HG03097 (cell line): ENCODE results near the gene PIP5K1B.

Experiments used
- ATAC-seq: cut with Tn5 transposase; IDR thresholded peaks from one replicate; pipeline ENCODE4 v1.9.1; 2021; ENCODE audit not compliant: unreplicated experiment, low FRiP score

PIP5K1B gene

DNA sequence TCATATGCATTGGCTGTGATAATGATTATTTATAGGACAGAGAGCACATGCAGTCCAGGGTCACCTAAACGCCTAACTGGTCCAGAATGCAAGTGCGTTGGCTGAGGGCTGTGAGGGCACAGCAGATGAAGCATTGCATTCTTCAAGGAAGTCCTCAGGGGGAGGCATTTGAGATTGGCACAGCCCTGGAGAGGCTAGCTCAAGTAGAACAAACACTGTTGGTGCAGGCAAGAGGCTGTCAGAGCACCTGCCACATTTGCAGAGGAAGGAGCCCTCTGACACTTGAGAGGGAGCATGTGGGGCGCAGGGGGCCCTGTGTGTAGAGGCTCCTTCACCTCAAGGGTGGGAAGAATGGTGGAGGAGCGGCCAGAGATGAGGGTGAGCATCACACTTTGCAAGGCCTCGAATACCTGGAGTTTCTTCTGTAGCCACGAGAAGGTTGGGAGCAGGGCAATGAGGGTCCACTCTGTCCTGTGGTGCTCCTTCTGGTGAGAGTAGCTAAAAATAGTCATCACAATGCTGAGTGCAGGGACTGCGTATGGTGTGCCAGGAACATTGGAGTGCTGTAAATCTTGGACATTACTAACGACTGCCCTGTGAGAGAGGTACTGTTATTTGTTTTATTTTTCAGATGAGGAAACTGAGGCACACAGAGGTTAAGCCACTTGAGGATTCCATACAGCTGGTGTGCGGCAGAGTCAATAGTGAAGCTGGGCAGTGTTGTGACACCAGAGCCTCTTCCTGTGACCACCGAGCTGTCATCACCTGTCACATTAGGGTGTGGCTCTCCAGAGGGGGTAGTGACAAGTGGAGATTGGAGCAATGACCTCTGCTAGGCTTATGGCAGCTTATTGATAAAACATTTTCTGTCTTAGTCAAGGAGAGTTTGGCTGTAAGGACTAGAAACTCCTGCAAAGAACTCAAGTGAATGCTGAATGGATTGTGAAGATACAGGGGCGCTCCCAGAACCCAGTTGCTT lies 100.2 kb downstream of the PIP5K1B start:
- no peak for ATAC-seq

DNA sequence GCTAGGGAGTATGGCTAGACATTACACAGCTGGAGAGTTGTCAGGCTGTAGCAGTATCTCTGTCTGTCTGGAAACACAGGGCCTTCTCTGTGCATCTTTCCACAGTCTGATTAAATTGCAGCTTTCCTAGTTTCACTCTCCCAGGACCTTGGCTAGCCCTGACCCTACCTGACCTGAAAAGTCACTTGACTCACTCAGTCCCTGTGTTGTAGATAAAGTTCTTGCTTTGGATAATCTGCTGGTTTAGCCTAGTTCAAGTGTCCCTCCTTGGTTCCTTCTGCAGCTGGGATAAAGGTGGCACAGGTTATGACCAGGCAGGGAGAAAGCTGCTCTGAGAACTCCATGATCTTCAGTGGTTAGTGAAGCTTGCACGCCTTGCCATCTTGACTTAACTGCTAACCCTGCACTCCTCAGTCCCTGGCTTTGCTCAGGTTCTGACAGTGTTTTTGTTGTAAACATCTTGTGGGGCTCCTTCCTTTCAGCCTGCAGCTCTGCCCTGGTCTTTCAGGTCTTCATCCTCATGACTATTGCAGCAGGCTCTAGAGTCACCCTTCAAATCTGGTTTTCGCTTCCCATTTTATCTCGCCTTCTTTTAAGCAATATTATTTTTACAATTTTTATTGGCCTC lies 101.0 kb downstream of the PIP5K1B start:
- ATAC-seq = no peak

DNA sequence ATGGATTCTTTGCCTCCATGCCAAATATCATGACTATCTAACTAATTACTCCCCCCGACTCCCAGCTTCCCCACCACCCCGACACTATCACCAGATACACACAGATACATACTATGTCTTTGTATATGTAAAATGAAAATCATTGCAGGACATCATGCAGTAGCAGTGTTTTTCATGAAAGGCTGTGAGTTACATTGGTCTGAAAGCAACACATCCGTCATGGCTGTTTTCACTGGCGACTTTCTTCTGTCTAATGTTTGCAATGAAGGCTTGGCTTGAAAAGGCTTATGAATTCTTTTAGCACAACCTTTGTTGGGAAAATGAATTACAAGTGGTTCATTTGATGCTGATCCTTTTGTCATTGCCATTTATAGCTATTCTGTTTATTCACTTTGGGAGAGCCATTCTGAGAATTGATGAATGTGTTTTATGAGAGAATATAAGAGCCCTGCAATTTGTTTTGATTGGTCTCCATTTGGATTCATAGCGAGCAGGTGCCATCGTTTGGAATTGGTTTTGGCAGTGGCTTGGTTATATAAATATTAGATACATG lies 103.4 kb downstream of the PIP5K1B start:
- ATAC-seq = no peak

DNA sequence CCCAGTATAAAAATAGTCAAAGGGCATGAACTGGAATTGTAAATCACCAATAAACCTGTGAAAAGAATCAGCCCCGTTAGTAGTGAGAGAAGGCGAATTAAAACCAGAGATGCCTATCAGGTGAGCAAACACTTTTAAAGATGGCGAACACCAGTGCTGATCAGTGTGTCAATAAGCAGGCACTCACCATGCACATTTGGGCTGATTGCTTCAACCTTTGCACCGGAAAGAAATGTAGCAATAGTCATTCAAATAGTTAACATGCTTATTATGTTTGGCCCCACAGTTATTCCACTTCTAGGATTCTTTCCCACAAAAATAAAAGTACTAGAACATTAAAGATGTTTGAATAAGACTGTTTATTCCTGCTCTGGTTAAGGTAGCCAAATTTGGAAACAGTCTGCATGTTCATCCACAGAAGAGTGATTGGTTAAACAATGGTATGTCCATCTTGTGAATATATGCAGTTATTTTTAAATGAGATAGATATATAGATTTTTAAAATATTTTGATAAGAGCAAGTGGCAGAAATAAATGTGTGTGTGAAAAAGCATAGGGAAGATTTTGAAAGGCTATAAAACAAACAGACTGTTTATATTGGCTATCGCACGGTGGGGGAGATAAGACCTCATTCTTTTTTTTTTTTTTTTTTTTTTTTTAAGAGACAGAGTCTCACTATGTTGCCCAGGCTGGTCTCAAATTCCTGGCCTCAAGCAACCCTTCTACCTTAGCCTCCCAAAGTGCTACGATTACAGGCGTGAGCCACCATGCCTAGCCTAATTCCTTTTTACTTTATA lies 112.2 kb downstream of the PIP5K1B start:
- ATAC-seq = no peak

DNA sequence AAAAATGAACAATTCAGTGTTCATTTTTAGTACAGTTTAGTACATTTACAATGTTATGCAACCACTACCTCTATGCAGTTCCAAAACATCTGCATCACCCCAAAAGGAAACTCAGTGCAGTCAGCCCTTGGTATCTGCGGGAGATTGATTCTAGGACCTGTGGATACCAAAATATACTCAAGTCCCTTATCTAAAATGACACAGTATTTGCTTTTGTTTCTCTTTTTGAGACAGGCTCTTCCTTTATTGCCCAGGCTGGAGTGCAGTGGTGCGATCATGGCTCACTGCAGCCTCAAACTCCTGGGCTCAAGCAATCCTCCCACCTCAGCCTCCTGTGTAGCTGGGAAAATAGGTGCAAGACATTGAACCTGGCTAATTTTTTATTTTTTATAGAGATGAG lies 114.0 kb downstream of the PIP5K1B start:
- ATAC-seq = no peak

DNA sequence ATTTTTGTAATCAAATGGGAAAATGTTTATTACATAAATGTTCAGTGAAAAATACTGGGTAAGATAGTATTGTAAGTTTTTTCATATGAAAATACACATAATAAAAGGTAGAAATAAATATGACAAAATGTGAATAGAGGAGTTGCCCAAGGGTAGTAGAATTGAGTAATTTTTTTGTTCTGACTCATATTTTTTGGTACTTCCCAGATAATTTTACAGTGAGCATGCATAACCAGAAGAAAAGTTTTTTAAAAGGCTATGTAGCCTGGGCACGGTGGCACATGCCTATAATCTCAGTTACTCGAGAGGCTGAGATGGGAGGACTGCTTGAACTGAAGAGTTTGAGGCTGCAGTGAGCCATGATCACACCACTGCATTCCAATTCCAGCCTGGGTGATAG lies 116.9 kb downstream of the PIP5K1B start:
- ATAC-seq = no peak

DNA sequence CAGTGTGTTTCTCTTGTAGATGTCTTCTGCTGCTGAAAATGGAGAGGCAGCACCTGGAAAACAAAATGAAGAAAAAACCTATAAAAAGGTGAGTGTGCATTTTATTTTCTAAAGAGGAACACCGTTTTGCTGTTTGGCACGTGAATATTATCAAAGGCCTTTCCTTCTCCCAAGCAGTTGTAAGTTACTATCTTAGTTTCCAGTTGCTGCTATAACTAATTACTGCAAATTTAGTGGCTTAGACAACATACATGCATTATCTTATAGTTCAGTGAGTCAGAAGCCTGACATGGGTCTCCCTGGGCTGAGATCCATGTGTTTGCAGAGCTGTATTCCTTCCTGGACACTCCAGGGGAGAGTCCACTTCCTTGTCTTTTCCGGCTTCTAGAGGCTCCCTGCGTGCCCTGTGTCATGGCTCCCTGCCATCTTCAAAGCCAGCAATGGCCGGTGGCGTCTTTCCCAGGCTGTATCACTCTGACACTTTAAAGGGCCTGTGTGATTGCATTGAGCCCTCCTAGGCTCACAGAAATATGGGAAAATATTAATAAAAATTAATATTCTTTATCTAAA lies 117.6 kb downstream of the PIP5K1B start:
- ATAC-seq = no peak

DNA sequence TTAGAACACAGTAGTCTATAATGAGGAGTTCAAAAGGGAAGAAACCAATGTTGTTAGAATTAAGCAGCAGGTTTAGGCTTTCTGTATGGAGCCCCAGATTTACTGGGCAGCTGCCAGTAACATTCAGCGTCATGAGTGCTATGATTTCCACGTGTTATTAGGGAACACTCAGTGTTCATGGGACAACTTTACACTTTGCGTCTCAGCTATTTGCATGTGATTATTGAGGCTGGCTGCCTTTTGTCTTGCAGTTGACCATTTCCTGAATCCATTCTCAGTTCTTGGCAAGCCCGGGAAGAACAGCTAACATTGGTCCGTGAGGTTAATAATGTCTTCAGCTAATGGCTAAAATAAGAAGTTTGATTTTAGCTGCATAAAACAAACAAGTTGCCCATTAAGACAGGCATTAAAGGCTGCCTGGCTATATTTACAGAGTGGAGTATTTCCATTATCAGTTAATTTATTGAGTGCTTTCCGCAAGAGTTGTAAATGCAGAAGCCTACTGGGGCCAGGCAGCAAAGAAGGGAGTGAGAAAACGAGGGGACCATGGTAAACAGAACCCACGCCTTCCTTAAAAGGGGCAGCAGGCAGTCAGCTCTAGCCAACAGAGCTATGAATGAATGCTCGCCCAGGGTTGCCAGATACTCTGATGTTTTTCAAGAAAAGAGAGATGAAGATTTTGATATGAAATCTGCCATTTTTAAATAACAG lies 120.9 kb downstream of the PIP5K1B start:
- ATAC-seq = no peak

DNA sequence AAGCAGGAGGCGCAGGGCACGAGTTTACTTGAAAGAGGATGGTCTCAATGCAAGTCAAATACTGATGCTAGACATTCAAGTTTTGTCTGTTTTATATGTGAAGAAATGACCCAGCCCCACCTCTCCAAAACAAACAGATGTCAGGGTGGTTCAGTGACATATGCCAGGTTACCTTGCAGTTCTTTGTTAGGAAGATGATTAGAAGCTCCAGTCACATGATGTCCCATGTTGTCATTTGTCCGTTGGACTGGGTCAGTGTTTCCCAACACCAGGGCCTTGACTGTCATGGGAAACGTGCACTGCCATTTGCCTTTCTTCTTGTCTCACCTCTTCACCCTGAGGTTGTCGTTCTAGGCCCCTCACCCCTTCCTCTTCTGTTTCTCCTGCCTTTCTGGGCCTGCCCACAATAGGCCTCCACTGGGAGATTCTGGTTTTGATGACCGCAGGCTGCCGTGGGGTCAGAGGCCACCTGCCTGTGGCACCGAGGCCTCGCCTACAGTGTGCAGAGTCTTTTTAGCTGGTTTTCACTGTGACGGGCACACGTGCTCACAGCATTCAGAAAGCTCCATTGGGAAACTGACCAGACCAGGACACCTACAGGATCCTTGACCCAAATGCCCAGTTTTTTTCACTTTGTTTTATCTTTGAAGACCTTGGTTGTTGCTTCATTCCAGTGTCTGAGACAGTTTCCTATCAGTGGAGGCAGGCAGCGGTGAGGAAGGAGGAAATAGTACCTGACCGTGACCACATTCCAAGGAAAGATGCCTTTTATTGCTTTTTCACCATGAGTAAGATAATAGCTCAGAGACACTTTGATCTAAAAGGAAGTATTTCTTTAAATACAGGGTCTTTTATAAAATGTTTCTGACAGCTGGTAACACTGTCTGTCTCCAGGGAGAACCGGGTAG lies 123.1 kb downstream of the PIP5K1B start:
- ATAC-seq = no peak

DNA sequence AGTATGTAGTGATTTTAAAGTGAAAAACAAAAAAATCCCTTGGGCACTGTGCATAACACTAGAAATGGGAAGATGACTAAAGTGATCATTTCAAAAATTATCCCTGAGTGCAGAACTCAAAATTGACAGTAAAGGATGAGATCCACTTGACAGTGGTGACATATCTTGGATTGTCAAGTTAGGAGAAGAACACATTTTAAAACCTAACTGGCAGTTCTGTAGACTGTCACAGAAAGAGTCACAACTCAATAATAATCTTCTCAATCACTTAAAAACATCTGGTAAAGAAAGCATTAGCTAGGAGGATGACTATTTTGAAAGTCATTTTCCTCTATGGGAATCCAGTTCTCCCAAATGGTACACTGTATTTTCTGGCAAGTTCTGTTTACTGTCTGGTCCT lies 127.1 kb downstream of the PIP5K1B start:
- no peak for ATAC-seq

DNA sequence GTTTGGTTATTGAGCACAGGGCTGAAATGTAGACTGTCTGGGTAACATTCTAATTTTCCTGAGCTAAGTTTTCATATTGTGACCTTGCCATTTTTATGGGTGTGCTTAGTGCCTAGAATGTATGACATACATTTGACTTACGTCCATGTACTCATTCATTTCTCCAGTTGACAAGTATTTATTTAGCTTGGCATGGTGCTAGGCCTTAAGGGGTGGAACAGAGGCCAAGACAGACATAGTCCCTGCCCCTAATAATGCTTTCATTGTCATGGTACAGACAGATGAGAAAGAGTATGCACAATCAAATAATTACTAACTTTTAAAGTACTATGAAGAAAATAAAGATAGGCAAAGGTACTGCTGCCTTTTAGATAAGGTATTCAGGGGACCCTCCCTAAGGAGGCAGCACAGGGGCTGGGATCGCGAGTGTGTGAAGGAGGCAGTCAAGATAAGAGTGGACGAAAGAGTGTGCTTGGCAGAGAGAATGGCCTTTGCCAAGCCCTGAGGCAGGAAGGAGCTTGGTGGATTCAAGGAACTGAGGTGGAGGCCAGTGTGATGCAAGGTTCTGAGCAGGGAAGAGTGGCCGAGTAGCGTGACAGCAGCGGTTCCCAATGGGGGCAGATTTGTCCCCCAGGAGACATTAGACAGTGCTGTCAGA lies 128.0 kb downstream of the PIP5K1B start:
- no peak for ATAC-seq

DNA sequence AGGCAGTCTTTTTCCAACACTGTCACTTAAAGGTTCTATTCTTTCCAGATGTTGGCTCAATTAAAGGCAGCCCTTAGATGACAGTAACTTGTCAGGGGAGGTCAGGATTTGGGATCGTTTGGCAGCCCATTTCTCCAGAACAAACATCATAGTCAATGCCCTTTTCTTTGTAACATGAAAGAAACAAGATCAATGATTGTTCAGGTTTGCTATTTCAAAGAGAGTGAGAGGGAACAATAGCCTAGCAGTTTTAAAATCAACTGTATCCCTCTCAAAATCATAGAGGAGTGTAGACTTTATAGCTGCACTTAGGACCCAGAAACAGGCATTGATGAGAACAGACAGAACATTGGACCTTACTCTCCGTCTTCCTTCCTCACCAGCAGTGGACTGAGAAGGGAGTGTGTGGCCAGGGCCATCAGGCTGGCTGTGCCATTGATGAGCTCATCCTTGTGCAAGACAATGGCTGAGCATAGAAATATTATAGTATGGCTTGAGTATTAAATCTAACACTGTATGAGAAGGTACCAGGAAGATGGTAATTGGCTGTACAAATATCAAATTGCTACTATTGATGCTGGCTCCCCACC lies 130.0 kb downstream of the PIP5K1B start:
- no peak for ATAC-seq

DNA sequence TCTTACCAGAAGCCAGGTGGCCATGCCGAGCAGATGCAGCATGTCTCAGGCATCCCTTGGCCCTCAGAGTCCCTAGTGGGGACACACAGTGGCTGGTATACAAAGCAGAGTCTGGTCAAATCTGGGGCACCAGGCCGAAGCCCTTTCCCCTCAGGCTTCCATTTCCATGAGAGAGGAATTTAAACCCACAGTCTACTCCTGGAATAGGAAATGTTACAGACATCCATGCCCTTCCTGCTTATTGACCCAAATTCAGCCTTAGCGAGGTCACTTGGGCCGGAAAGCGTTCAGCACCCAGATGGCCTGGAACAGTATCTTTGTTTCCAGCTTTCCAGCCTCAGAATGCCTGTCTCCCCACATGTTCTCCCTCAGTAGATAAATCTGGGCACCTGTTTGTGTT lies 131.7 kb downstream of the PIP5K1B start:
- ATAC-seq = no peak

DNA sequence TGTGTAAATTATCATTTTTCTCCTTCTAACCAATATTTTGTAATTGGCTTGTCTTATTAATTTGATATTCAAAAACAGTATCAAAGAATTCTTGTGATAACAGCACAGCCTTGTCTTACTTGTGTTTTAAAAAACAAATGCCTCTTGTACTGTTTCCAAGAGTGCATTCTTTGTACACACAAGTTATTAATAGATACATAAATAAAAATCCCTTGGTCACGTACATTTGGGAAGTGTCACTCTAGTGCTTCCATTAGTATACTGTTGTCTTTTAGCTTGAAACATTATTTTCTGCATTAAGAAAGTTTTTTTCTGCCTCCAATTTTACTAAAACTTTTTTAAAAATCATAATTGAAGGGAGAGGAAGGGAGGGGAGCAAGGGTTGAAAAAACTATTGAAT lies 133.2 kb downstream of the PIP5K1B start:
- ATAC-seq = no peak

DNA sequence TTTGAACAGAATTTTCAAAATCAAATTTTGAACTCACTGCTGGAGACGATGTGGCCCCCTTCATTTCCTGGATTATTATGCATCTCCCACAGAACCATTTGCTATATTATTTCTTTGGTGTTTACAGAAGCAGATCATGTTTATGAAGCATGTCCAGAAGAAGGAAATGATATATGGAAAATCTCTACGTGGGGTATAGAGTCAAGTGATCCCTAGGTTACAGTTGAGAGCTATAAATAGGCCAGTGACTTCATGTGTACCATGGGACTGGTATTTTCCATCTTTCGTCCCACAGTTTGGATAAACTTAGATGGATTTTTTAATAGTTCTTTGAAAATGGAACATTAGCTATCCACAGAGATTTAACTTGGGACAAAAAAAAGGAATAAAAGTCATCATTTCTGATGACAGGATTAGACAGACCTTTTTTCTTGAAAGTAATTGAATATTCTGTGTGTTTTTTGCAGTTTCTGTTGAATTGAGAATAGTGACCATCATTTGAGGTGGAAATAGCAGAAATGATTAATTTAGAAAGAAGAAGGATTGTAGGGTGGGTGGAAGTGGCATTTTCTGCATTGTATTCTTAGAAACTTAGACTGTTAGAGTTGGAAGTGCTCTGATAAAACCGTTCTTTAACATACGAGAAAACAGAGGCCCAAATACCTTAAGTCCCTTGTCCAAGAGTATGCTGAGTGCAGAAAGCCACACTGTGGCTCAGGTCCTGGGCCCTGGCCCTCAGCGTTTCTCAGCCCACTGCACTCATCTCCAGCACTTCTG lies 136.4 kb downstream of the PIP5K1B start:
- ATAC-seq = no peak

DNA sequence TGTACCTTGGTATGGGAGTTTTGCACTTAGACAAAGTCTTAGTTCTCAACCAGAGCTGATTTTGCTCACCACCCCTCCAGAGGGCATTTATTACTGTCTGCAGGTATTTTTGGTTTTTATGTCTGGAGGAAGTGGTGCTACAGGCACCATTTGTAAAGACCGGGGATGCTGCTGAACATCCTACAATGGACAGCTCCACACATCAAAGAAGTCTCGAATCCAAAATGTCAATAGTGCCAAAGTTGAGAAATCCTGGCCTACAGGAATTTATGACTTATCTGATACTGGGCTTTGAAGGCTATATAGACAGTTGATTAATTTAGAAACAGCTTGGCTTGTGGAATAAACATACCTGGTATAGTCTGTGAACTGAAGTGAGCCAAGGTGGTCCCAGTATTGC lies 137.5 kb downstream of the PIP5K1B start:
- ATAC-seq = no peak

DNA sequence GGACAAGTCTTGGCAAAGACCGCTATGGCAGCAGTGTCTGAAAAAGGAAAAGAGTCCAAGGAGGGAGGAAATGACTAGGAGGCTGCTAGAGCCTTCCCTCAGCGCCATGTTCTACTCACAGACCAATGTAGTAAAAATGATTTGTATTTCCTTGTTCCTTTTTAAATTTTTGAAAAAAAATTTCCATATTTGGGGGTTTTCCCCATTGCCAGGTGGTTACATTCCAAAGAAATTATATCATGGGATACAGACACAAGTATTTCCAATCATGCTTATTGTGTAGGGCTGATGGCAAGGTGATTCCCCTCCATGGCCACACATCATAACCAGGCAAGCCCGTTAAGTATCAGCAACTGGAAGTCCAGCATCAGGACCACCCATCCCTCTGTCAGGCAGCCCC lies 138.2 kb downstream of the PIP5K1B start:
- no peak for ATAC-seq
